ENCODE results near the gene GRIK2.

Gene GRIK2

GRCh38 chr6:101770116-101770515 lies 376.6 kb downstream of the GRIK2 start:
- DNase-seq (ENCODE audit: extremely low read depth in 1 of 2, low read depth in 1 of 2): no peak

- no peak for DNase-seq (ENCODE audit: extremely low read depth in 1 of 2, low read depth in 1 of 2)
These were observed 383.4 kb downstream of the GRIK2 start for GRCh38 chr6:101776919-101777350.

- DNase-seq (ENCODE audit: extremely low read depth in 1 of 2, low read depth in 1 of 2): no peak
These were observed 384.1 kb downstream of the GRIK2 start for GRCh38 chr6:101777646-101778045.

GRCh38 chr6:101779051-101779844 lies 385.7 kb downstream of the GRIK2 start:
- DNase-seq (ENCODE audit: extremely low read depth in 1 of 2, low read depth in 1 of 2): no peak

- DNase-seq (ENCODE audit: extremely low read depth in 1 of 2, low read depth in 1 of 2): no peak
These were observed 389.8 kb downstream of the GRIK2 start for GRCh38 chr6:101783287-101783686.

GRCh38 chr6:101784094-101784493 lies 390.6 kb downstream of the GRIK2 start:
- DNase-seq (ENCODE audit: extremely low read depth in 1 of 2, low read depth in 1 of 2): no peak

- DNase-seq (ENCODE audit: extremely low read depth in 1 of 2, low read depth in 1 of 2): no peak
These were observed 406.0 kb downstream of the GRIK2 start for GRCh38 chr6:101799531-101799930.

GRCh38 chr6:101800598-101800997 lies 407.1 kb downstream of the GRIK2 start:
- DNase-seq (ENCODE audit: extremely low read depth in 1 of 2, low read depth in 1 of 2): no peak

GRCh38 chr6:101803136-101803535 lies 409.6 kb downstream of the GRIK2 start:
- DNase-seq (ENCODE audit: extremely low read depth in 1 of 2, low read depth in 1 of 2): no peak

GRCh38 chr6:101806241-101806640 lies 412.7 kb downstream of the GRIK2 start:
- no peak for DNase-seq (ENCODE audit: extremely low read depth in 1 of 2, low read depth in 1 of 2)

GRCh38 chr6:101811108-101811507 lies 417.6 kb downstream of the GRIK2 start:
- no peak for DNase-seq (ENCODE audit: extremely low read depth in 1 of 2, low read depth in 1 of 2)

GRCh38 chr6:101816716-101817115 lies 423.2 kb downstream of the GRIK2 start:
- no peak for DNase-seq (ENCODE audit: extremely low read depth in 1 of 2, low read depth in 1 of 2)

GRCh38 chr6:101818051-101818450 lies 424.5 kb downstream of the GRIK2 start:
- no peak for DNase-seq (ENCODE audit: extremely low read depth in 1 of 2, low read depth in 1 of 2)

- DNase-seq (ENCODE audit: extremely low read depth in 1 of 2, low read depth in 1 of 2): no peak
These were observed 431.2 kb downstream of the GRIK2 start for GRCh38 chr6:101824551-101825345.

GRCh38 chr6:101826269-101826668 lies 432.8 kb downstream of the GRIK2 start:
- DNase-seq (ENCODE audit: extremely low read depth in 1 of 2, low read depth in 1 of 2): no peak

GRCh38 chr6:101826678-101827077 lies 433.2 kb downstream of the GRIK2 start:
- no peak for DNase-seq (ENCODE audit: extremely low read depth in 1 of 2, low read depth in 1 of 2)

GRCh38 chr6:101830501-101831031 lies 437.1 kb downstream of the GRIK2 start:
- DNase-seq (ENCODE audit: extremely low read depth in 1 of 2, low read depth in 1 of 2): no peak

GRCh38 chr6:101832371-101832770 lies 438.9 kb downstream of the GRIK2 start:
- DNase-seq (ENCODE audit: extremely low read depth in 1 of 2, low read depth in 1 of 2): no peak

GRCh38 chr6:101840100-101840499 lies 446.6 kb downstream of the GRIK2 start:
- DNase-seq (ENCODE audit: extremely low read depth in 1 of 2, low read depth in 1 of 2): no peak

- DNase-seq (ENCODE audit: extremely low read depth in 1 of 2, low read depth in 1 of 2): no peak
These were observed 451.7 kb downstream of the GRIK2 start for GRCh38 chr6:101845172-101845571.

- no peak for DNase-seq (ENCODE audit: extremely low read depth in 1 of 2, low read depth in 1 of 2)
These were observed 452.1 kb downstream of the GRIK2 start for GRCh38 chr6:101845621-101846020.

GRCh38 chr6:101847690-101848089 lies 454.2 kb downstream of the GRIK2 start:
- no peak for DNase-seq (ENCODE audit: extremely low read depth in 1 of 2, low read depth in 1 of 2)
